NCI-H524 treated with DMSO at 0.1 percent for 48 hours (cell line): ENCODE results near the gene CUX1.

Source experiments
- DNase-seq: peaks from one replicate; lab custom pipeline; 2025; lab: John Stamatoyannopoulos, UW

CUX1 gene

DNA sequence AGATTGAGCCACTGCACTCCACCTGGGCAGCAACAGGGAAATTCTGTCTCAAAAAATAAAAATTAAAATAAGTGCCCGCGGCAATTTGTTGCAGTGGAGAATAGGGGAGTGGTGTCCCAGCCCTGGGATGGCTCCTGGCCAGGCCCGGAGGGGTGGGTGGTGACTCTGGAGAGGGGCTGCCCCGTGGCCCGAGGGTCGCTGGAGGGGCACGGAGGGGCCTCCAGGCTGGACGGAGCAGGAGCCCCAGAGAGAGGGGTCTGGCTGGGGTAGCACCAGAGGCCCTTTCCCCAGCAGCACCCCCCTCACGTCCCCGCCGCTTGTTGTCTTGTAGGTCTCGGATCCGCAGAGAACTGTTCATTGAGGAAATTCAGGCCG, 430.6 kb downstream of the CUX1 start:
- DNase-seq = no peak

GRCh38 chr7:102248456-102249395, 431.3 kb downstream of the CUX1 start:
- no peak for DNase-seq

DNA sequence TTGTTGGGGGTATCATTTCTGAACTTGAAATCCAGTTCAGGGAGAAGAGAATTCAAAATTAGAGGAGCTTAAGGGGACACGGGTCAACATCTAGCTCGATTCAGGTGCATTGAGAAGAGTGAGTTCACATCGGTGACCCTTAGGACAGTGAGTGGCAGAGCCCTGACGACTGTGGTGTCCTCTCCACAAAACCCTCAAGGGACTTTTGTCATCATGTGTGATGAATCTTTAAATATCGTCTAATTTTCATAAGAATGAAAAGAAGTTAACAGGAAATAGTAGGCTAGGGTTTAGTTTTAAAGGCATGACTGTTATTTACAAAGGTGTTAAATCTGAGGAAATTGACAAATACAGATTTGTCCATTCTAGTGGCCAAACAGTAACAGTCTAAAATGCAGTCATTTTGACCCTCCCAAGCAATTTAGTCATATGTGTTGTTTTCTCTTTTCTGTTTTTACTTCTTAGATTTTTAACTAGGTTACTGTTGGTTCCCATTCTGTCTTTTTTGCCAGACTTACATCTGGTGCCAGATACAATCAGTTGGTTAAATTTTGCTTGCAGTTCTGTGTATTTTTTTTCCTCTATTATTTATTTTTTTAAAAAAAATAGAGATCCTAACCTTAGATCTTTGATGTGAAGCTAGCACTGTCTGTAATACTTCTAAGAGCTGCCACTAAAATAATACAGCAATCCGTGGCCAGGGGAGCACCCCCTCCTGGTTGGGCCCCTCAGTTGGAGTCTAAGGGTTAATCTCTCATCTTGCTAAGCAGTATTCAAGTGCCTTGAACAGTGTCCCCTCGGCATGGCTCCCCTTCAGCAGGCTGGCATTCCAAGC, 434.3 kb downstream of the CUX1 start:
- no peak for DNase-seq

DNA sequence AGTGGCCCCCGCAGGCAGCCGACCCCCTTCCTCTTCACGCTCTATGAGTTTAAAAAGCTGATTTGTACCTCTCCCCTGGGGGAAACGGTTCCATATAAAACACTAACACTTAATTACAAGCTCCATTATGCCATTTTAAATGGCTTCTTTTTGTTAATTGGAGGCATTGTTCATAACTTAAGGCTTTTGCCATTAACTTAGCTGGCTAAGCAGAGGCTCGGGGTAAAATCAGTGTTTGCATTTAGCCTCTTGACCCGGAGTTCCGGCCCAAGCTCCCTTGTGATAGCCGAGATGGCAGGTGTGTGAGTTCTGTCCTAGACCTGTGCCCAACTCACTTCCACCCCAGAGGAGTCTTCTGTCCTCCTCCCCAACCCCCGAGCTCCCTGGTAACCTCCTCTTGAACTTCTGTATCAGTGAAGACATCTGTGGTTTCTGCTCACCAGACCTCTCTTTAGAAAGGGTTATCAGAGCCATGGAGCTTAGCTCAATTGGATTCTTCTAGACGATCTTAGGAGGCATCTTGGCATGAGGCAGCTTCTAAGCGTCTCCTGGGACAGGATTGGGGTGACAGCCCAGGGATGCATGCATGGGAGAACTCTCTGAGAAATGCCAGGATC, 435.0 kb downstream of the CUX1 start:
- DNase-seq = no peak

GRCh38 chr7:102253066-102253972, 435.9 kb downstream of the CUX1 start:
- DNase-seq = no peak

DNA sequence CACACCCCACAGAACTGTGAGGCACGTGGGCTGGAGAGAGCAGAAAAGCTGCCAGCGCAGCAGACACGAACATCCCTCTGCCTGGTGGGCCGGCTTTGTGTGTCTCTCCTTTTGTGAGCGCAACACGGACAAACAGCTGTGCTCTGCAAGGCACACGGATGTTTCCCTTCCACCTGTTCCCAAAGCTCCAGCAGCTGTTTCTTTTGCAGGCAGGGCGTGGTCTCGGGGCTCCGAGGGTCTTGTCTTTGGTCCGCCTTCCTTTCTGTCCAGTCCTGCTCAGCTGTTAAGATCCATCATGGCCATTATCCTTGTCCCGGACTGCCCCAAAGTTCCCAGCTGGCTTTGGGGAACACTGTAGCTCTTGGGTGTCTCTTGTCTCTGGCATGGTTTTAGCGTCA, 436.5 kb downstream of the CUX1 start:
- DNase-seq = no peak

DNA sequence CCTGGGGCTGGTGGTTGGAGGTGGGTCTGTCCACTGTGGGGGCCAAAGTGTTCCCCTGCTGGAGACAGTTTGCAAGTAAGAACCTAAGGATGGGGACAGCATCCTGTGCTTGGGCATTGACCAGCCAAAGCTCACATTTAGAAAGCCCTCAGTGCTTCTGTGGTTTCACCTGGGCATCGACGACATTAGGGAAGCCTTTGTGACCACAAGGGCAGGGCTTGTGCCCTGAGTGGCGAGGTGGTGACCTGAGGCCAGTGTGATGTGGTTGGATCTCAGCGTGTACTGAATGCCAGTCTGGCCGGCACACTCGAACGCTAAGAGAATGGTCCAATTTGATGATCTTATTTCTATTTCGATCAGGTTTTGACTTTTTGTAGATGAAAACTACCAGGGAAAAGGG, 437.1 kb downstream of the CUX1 start:
- no peak for DNase-seq

GRCh38 chr7:102255501-102255900, 438.1 kb downstream of the CUX1 start:
- no peak for DNase-seq

DNA sequence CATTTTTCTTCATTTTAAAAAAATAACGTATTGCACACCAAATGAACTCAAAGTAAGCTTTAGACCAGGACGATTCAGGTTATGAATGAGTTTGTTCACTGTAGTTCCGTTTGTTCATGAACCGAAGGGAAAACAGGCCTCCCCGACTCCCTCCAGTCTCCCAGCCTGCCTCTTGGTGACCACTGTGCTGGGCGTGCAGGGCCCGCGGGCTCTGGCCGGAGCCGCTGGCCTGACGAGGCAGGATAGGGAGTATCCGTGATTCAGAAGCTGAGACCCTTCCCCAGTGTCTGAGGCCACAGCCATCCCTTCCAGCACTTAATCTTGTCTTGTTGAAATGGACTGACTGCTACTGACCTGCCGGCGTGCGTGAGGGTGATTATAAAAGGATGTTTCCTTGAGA, 438.5 kb downstream of the CUX1 start:
- no peak for DNase-seq

DNA sequence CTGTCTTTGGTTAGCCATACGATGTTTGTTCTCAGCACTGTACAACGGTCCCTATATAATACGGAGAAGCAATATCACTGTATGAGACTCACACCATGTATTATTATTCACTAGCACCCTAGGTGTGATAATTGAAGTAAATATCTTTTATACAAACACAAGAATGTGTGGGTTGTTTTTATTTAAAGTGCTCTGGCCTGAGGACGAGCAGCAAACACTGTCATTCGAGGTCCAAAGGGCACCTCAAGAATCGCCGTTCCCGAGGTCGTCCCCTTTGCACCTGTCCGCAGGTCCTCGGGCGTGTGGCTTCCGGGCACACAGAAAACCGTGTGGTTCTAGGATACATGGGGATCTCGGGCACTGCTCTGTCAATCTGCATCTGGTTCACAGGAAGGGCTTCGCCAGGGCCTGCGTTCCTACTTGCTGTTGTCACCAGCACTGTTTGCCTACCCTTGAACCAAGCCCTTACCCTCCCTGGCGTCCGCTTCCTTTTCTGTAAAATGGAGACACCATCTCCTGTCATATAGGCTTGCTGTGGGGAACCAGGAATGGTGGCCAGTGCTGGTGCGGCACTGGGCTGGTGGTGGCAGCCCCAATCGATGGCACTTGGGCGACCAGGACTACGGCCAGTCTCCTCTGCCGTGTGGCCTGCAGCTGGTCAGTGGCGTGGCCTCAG, 440.8 kb downstream of the CUX1 start:
- no peak for DNase-seq

DNA sequence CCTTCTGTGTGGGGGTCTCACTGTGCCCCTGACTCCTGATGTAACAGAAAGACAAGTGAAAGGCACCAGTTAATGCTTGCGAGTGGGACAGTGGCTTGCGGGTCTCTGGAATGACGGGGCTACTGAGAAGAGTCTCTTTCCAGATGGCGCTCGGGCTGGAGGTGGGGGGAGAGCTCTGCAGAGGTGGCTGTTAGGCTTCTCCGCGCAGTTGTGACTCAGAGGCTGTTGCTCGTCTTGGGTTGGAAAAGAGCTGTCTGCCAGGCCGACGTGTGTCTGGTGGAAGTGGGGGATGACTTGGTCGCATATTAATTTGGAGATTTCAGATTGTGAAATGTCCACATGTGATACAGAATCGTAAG, 441.3 kb downstream of the CUX1 start:
- no peak for DNase-seq

DNA sequence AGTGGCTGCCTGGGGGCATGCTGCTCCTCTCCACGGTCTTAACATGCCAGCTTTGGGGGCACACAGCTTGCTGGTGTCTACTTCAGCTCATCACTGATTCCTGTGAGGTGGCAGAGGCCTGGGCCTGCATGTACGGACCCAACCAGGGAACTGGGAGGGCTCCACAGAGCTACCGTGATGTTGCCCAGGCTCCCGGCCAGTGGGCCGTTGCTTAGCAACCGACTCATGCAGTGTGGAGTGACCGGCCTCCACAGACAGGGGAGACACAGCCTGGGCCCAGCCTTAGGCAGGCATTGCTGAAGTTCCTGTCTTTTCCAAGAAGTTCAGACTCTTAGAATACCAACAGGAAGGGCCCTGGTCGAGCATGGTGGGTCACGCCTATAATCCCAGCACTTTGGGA, 443.4 kb downstream of the CUX1 start:
- no peak for DNase-seq

DNA sequence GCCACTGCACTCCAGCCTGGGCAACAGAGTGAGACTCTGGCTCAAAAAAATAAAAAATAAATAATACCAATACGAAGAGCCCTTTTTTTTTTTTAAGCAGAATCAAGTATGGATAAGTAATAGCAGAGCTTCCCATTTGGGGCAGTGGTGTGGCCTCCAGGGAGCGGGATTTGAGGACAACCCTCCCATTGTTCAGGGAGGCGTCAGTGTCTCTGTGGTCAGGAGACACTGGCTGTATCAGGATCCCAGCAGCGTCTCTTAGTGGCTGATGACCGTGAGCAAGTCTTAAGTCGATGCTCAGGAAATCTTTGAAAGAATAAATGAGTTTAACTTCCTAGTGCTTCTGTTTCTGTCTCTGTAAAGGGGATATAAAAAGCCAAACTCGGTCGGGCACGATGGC, 444.0 kb downstream of the CUX1 start:
- DNase-seq = no peak

DNA sequence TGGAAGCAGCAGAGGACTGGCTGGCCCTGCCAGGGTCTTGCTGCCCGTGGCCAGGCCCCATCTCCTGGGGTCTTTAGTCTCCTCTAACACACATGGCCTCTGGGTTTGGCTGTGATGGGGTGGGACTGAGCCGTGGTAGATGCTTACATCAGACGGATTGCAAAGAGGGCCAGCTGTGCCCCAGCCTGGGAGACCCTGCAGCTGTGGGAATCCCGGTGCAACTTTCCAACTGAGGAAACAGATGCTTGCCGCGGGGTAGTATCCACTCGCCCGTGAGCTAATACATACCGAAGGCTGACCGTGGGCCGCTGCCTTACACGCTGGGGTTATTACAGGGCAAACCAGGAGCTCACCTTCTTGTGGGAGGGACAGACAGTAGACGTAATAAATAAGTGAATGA, 445.1 kb downstream of the CUX1 start:
- DNase-seq = no peak

GRCh38 chr7:102264367-102264891, 447.0 kb downstream of the CUX1 start:
- no peak for DNase-seq

DNA sequence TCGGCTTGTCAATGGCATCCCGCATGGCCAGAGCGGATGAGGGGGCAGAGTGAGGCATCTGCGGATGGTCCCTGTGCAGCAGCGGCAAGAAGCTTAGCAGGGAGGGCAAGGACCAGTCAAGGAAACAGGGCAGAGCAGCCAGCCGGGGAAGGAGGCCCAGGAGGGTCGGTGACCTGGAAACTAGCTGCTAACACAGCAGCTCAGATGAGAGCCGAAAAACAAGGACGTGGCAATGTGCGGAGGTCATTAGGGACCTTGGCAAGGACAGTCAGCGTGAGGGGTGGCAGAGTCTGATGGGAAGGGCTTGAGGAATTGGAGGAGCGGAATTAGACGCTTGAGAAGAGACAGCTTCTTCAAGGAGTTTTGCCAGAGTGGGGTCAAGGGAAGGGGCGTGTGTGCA, 449.1 kb downstream of the CUX1 start:
- no peak for DNase-seq

DNA sequence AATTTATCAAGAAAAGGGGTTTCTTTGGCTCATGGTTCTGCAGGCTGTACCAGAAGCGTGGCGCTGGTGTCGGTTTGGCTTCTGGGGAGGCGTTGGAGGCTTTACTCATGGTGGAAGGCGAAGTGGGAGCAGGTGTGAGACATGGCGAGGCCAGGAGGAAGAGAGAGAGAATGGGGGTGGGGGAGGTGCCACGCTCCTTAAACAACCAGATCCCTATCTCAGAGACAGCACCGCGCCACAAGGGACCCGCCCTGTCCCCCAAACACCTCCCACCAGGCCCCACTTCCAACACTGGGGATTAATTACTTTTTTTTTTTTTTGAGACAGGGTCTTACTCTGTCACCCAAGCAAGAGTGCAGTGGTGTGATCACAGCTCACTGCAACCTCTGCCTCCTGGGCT, 451.2 kb downstream of the CUX1 start:
- DNase-seq = no peak

GRCh38 chr7:102270178-102270887, 452.9 kb downstream of the CUX1 start:
- DNase-seq = no peak

DNA sequence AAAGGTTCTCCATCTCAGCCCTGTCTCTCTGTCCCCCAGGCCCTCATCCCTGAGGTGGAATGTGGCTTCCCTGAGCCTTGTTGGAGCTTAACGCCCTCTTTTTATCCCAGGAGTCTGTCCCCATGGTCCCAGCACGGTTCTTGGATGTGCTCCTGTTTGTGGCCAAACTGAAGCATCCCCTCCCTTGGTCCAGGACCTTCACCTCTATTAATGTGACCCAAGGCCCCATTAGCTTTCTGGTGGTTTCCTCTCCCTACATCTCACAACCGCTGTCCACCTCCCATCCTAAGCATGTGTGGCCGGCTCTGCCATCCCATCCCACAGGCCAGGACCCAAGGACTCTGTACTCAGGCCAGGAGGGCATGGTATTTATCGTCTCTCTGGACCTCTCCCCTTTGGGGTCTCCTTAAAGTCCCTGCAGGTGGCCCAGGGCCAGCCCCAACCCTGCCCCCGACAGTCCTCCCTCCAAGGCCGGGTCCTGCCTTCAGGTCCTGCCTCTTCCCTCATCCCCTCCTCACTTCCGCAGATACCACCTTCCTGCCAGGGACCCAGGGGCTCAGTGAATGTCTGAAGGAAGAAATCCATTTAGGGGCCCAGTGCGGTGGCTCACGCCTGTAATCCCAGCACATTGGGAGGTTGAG, 453.9 kb downstream of the CUX1 start:
- DNase-seq = no peak
